Tibial nerve (tissue), 4 donors: Measurements from ENCODE around the gene TLK1. TPM values are rescaled to one million over a fixed set of nuclear protein-coding genes. Genes with fewer than 3 reads are reported as not detected.

Experiments used
- DNase-seq, 2 donors: peaks; one replicate each; pipeline ENCODE4 v3.0.0-alpha.2; 2019; ENCODE audit warnings: low spot score in 2 of 2
- H3K27ac ChIP-seq, 4 donors: fragments of 200-600 bp; sonication (generic) in 3 of 4; one replicate each; pipeline ENCODE4 v1.5.1; 2017 to 2019; ENCODE audit warnings: mild to moderate bottlenecking in 1 of 4
- H3K27me3 ChIP-seq, 2 donors: fragments of 200-600 bp; sonication (generic) in 1 of 2; one replicate each; pipeline versions ENCODE4 v1.5.1 to v1.6.0; 2017 to 2019
- H3K36me3 ChIP-seq, 3 donors: fragments of 200-600 bp; sonication (generic); one replicate each; pipeline ENCODE4 v1.5.1; 2018 to 2019
- H3K4me1 ChIP-seq, 4 donors: fragments of 200-600 bp; sonication (generic) in 3 of 4; one replicate each; pipeline ENCODE4 v1.5.1; 2017 to 2019
- H3K4me3 ChIP-seq, 4 donors: fragments of 200-600 bp; sonication (generic) in 3 of 4; one replicate each; pipeline ENCODE4 v1.5.1; 2017 to 2019; ENCODE audit warnings: mild to moderate bottlenecking in 1 of 4, moderate library complexity in 1 of 4
- H3K9me3 ChIP-seq, 4 donors: fragments of 200-600 bp; sonication (generic) in 3 of 4; one replicate each; pipeline ENCODE4 v1.5.1; 2017 to 2019
- CTCF ChIP-seq, 5 experiments: fragments of 200-600 bp in 3 of 5; fragments of 450-650 bp in 2 of 5; sonication (generic) in 3 of 5; IDR thresholded peaks; one replicate each; pipeline ENCODE4 v1.5.1; 2016 to 2019; ENCODE audit warnings: antibody characterized with exemption in 5 of 5, mild to moderate bottlenecking in 3 of 5, moderate library complexity in 2 of 5
- EP300 ChIP-seq, 2 donors: sonication (generic); formaldehyde crosslinking; IDR thresholded peaks; one replicate each; pipeline ENCODE4 v1.6.1; 2017; ENCODE audit warnings: antibody characterized with exemption in 2 of 2, mild to moderate bottlenecking in 1 of 2
- POLR2A ChIP-seq, 2 donors: fragments of 450-650 bp; IDR thresholded peaks; one replicate each; pipeline ENCODE4 v1.6.1; 2017; ENCODE audit warnings: antibody characterized with exemption in 2 of 2, mild to moderate bottlenecking in 2 of 2, moderate library complexity in 2 of 2
- WGBS, 2 donors: methylation state at CpG; one replicate each; pipeline ENCODE4 v1.1.5; 2018; 5-methylcytosine and 5-hydroxymethylcytosine counted together
- total RNA-seq, 4 donors: library from RNA; depleted of rRNA; stranded (reverse); fragments of >200 nt; gene quantifications; one replicate each; pipeline ENCODE4 v1.1.0, GENCODE V29; 2016

The TLK1 gene
- total RNA-seq, 4 donors from 2014 or later: 25.7 to 54.7 (median 45.4) TPM

- DNase-seq: no peak
- WGBS, 2 donors: 79 to 80% methylated on average over 4 of the region's 4 CpGs
- no peak for TF ChIP-seq EP300 (IDR thresholded peaks at IDR 0.05)
- no peak for TF ChIP-seq CTCF (IDR thresholded peaks at IDR 0.05)
- no peak for TF ChIP-seq POLR2A (IDR thresholded peaks at IDR 0.05)
- Histone ChIP-seq H3K4me3 (no peak overlapping the region), H3K4me1 (peaks cover 0 to 49% (median 0%) of the 10 kb centered on the region in 4 donors), H3K9me3 (no peaks in the 10 kb centered on the region), H3K27me3 (no peaks in the 10 kb centered on the region), H3K36me3 (no peaks in the 10 kb centered on the region), H3K27ac (no peak overlapping the region)
These were observed 218.1 kb downstream of the TLK1 start for GRCh38 chr2:170942615-170943014.

Other genes starting within 250 kb of the TLK1 start
- gene GORASP2, start 231.6 kb downstream of the TLK1 start, total RNA-seq: 10 to 100 TPM; 22.2 to 35.4 (median 27.4) TPM